HL-60 (cell line): ENCODE data around the gene KCTD16.

ENCODE experiments used
- DNase-seq, 2 experiments: peaks; one replicate each; pipeline ENCODE4 v3.0.0-alpha.2; 2010 to 2020; ENCODE audit warnings: low read depth in 1 of 2, low spot score in 1 of 2
- H3K27ac ChIP-seq: fragments of 250-450 bp; sonication (Bioruptor Pico); replicated peaks from 2 replicates; pipeline ENCODE4 v1.5.1; 2020; ENCODE audit warnings: mild to moderate bottlenecking, moderate library complexity
- H3K27me3 ChIP-seq: fragments of 250-450 bp; sonication (Bioruptor Pico); 2 replicates; pipeline ENCODE4 v1.5.1; 2021; ENCODE audit warnings: mild to moderate bottlenecking, moderate library complexity; ENCODE audit not compliant: insufficient read depth, poor library complexity, severe bottlenecking
- H3K4me3 ChIP-seq: replicated peaks from 2 replicates; pipeline ENCODE4 v1.5.1; 2011; ENCODE audit warnings: mild to moderate bottlenecking, control low read depth, low read length; ENCODE audit not compliant: insufficient read depth
- GABPA ChIP-seq: IDR thresholded peaks from 2 replicates; pipeline ENCODE4 v1.6.1; 2012; ENCODE audit warnings: low read depth
- POLR2AphosphoS5 ChIP-seq: IDR thresholded peaks from 2 replicates; pipeline ENCODE4 v1.6.1; 2012; ENCODE audit warnings: low read depth
- SPI1 ChIP-seq: IDR thresholded peaks from 2 replicates; pipeline ENCODE4 v1.6.1; 2012; ENCODE audit warnings: low read depth, mild to moderate bottlenecking, borderline replicate concordance
- TF ChIP-seq, protein P1 (sequence below): IDR thresholded peaks from 2 replicates; pipeline ENCODE4 v1.6.1; 2012; ENCODE audit warnings: low read depth; ENCODE audit not compliant: insufficient replicate concordance
- TF ChIP-seq, protein P2 (sequence below): IDR thresholded peaks from one replicate; pipeline ENCODE4 v1.5.1; 2011; ENCODE audit warnings: low read length, control low read depth, inconsistent platforms; ENCODE audit not compliant: insufficient read depth

KCTD16 gene

DNA sequence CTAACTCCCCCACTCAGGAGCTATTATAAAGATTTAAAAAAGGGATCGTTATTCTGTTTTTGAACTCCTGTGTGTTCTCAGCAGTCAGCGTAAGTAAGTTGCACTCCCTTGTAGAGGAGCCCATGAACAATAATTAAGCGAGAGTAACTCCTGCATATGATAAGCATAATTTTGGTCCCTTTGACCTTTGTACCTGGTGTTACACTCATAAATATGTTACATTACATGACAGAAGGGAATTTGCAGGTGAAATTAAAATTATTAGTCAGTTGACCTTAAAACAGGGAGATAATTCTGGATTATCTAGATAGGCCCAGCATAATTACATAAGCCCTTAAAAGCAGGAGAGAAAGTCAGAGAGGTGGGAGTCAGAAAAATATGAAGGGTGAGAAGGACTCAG is 197.3 kb downstream of the KCTD16 start:
- no peak overlapping the region for H3K4me3 ChIP-seq
- H3K27ac ChIP-seq, result no peak overlapping the region
- no peaks in the 10 kb centered on the region for H3K27me3 ChIP-seq
- no peak for DNase-seq
- TF ChIP-seq SPI1 (no peak), POLR2AphosphoS5 (no peak), GABPA (no peak)
- TF ChIP-seq, protein P1, sequence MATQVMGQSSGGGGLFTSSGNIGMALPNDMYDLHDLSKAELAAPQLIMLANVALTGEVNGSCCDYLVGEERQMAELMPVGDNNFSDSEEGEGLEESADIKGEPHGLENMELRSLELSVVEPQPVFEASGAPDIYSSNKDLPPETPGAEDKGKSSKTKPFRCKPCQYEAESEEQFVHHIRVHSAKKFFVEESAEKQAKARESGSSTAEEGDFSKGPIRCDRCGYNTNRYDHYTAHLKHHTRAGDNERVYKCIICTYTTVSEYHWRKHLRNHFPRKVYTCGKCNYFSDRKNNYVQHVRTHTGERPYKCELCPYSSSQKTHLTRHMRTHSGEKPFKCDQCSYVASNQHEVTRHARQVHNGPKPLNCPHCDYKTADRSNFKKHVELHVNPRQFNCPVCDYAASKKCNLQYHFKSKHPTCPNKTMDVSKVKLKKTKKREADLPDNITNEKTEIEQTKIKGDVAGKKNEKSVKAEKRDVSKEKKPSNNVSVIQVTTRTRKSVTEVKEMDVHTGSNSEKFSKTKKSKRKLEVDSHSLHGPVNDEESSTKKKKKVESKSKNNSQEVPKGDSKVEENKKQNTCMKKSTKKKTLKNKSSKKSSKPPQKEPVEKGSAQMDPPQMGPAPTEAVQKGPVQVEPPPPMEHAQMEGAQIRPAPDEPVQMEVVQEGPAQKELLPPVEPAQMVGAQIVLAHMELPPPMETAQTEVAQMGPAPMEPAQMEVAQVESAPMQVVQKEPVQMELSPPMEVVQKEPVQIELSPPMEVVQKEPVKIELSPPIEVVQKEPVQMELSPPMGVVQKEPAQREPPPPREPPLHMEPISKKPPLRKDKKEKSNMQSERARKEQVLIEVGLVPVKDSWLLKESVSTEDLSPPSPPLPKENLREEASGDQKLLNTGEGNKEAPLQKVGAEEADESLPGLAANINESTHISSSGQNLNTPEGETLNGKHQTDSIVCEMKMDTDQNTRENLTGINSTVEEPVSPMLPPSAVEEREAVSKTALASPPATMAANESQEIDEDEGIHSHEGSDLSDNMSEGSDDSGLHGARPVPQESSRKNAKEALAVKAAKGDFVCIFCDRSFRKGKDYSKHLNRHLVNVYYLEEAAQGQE, result no peak
- TF ChIP-seq, protein P2, sequence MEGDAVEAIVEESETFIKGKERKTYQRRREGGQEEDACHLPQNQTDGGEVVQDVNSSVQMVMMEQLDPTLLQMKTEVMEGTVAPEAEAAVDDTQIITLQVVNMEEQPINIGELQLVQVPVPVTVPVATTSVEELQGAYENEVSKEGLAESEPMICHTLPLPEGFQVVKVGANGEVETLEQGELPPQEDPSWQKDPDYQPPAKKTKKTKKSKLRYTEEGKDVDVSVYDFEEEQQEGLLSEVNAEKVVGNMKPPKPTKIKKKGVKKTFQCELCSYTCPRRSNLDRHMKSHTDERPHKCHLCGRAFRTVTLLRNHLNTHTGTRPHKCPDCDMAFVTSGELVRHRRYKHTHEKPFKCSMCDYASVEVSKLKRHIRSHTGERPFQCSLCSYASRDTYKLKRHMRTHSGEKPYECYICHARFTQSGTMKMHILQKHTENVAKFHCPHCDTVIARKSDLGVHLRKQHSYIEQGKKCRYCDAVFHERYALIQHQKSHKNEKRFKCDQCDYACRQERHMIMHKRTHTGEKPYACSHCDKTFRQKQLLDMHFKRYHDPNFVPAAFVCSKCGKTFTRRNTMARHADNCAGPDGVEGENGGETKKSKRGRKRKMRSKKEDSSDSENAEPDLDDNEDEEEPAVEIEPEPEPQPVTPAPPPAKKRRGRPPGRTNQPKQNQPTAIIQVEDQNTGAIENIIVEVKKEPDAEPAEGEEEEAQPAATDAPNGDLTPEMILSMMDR, result no peak

DNA sequence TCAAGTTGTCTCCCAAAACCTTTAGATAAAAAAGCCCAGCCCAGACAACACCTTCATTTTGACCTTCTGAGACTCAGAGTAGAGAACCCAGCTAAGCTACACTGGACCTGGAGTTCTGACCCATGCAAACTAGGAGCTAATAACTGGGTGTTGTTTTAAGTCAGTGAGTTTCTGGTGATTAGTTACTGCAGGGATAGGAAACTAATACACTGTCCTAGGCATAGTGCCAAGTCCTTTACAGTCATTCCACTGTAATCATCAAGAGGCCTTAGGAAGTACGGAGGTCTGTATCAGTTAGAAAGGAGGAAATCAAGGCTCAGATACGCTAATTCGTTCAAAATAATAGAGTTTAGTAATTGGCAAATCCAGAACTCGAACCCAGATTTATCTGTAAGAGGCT is 197.9 kb downstream of the KCTD16 start:
- no peak for DNase-seq
- no peak overlapping the region for H3K27ac ChIP-seq
- TF ChIP-seq SPI1 (no peak), GABPA (no peak), POLR2AphosphoS5 (no peak)
- TF ChIP-seq, protein P1, result no peak
- TF ChIP-seq, protein P2, result no peak
- H3K27me3 ChIP-seq, result no peaks in the 10 kb centered on the region
- no peak overlapping the region for H3K4me3 ChIP-seq

- TF ChIP-seq, protein P2, result no peak
- TF ChIP-seq GABPA (no peak), POLR2AphosphoS5 (no peak), SPI1 (no peak)
- TF ChIP-seq, protein P1, result no peak
- Histone ChIP-seq H3K27ac (no peak overlapping the region), H3K4me3 (no peak overlapping the region), H3K27me3 (no peaks in the 10 kb centered on the region)
- DNase-seq, result no peak
These were observed 198.3 kb downstream of the KCTD16 start for GRCh38 chr5:144369006-144369405.
